H9 (cell line): ENCODE data around the gene BICD1. TPM values are rescaled to one million over a fixed set of nuclear protein-coding genes. Genes with fewer than 3 reads are reported as not detected.

Experiments
- DNase-seq: peaks from one replicate; pipeline ENCODE4 v3.0.0-alpha.2; 2017
- H2AFZ ChIP-seq: one replicate; pipeline ENCODE4 v1.6.1; 2013; ENCODE audit warnings: mild to moderate bottlenecking, low read length, control low read depth, moderate library complexity
- H2AK5ac ChIP-seq: 2 replicates; pipeline ENCODE4 v1.6.1; 2013; ENCODE audit warnings: low read length, control low read depth, mixed read lengths; ENCODE audit not compliant: insufficient read length
- H2BK120ac ChIP-seq: one replicate; pipeline ENCODE4 v1.6.1; 2013; ENCODE audit warnings: low read depth, mild to moderate bottlenecking, low read length, control low read depth, inconsistent platforms; ENCODE audit not compliant: poor library complexity, severe bottlenecking
- H2BK12ac ChIP-seq: 2 replicates; pipeline ENCODE4 v1.6.1; 2013; ENCODE audit warnings: low read length, control low read depth, mixed read lengths, low read depth; ENCODE audit not compliant: insufficient read length
- H2BK15ac ChIP-seq: 2 replicates; pipeline ENCODE4 v1.6.1; 2013; ENCODE audit warnings: low read depth, low read length, control low read depth
- H2BK20ac ChIP-seq: one replicate; pipeline ENCODE4 v1.6.1; 2013; ENCODE audit warnings: low read depth, mild to moderate bottlenecking, low read length, control low read depth, inconsistent platforms; ENCODE audit not compliant: poor library complexity, severe bottlenecking
- H2BK5ac ChIP-seq: 2 replicates; pipeline ENCODE4 v1.6.1; 2013; ENCODE audit warnings: low read length, control low read depth, mixed read lengths; ENCODE audit not compliant: insufficient read length
- H3K14ac ChIP-seq: 2 replicates; pipeline ENCODE4 v1.6.1; 2013; ENCODE audit warnings: low read length, control low read depth; ENCODE audit not compliant: insufficient read depth
- H3K18ac ChIP-seq: 2 replicates; pipeline ENCODE4 v1.6.1; 2013; ENCODE audit warnings: low read depth, mild to moderate bottlenecking, mixed read lengths, low read length, control low read depth; ENCODE audit not compliant: insufficient read length
- H3K23ac ChIP-seq: 2 replicates; pipeline ENCODE4 v1.6.1; 2013; ENCODE audit warnings: low read length, control low read depth, mixed read lengths, low read depth; ENCODE audit not compliant: insufficient read length
- H3K23me2 ChIP-seq: 2 replicates; pipeline ENCODE4 v1.6.1; 2013; ENCODE audit warnings: low read depth, mild to moderate bottlenecking, mixed read lengths, low read length, control low read depth; ENCODE audit not compliant: insufficient read length, poor library complexity, severe bottlenecking
- H3K27ac ChIP-seq: 2 replicates; pipeline ENCODE4 v1.5.1; 2013; ENCODE audit warnings: low read length, control low read depth, mixed read lengths, low read depth; ENCODE audit not compliant: insufficient read length
- H3K27me3 ChIP-seq: 2 replicates; pipeline ENCODE4 v1.6.1; 2013; ENCODE audit warnings: low read length, control low read depth, inconsistent platforms; ENCODE audit not compliant: insufficient read depth
- H3K4ac ChIP-seq: 2 replicates; pipeline ENCODE4 v1.6.1; 2013; ENCODE audit warnings: low read depth, mild to moderate bottlenecking, control low read depth, inconsistent platforms, low read length, moderate library complexity
- H3K4me1 ChIP-seq: 2 replicates; pipeline ENCODE4 v1.6.1; 2013; ENCODE audit warnings: low read length, control low read depth, inconsistent platforms; ENCODE audit not compliant: insufficient read depth
- H3K4me2 ChIP-seq: 2 replicates; pipeline ENCODE4 v1.6.1; 2013; ENCODE audit warnings: low read length, control low read depth, mixed read lengths; ENCODE audit not compliant: insufficient read length, insufficient read depth
- H3K56ac ChIP-seq: 2 replicates; pipeline ENCODE4 v1.6.1; 2013; ENCODE audit warnings: low read depth, mild to moderate bottlenecking, mixed read lengths, low read length, control low read depth; ENCODE audit not compliant: insufficient read length
- H3K79me1 ChIP-seq: 2 replicates; pipeline ENCODE4 v1.6.1; 2013; ENCODE audit warnings: low read depth, mild to moderate bottlenecking, moderate library complexity, low read length, control low read depth, inconsistent platforms; ENCODE audit not compliant: insufficient read depth, poor library complexity, severe bottlenecking
- H3K79me2 ChIP-seq: 2 replicates; pipeline ENCODE4 v1.6.1; 2013; ENCODE audit warnings: low read length, control low read depth, inconsistent platforms; ENCODE audit not compliant: insufficient read depth
- H3K9ac ChIP-seq: 2 replicates; pipeline ENCODE4 v1.6.1; 2013; ENCODE audit warnings: low read length, control low read depth, mixed read lengths; ENCODE audit not compliant: insufficient read length; ENCODE audit errors: extremely low read depth
- H3K9me3 ChIP-seq: one replicate; pipeline ENCODE4 v1.6.1; 2013; ENCODE audit warnings: low read depth, low read length, inconsistent platforms; ENCODE audit not compliant: control insufficient read depth
- H3T11ph ChIP-seq: one replicate; pipeline ENCODE4 v1.6.1; 2013; ENCODE audit warnings: mild to moderate bottlenecking, low read length, control low read depth, inconsistent platforms
- H4K20me1 ChIP-seq: one replicate; pipeline ENCODE4 v1.6.1; 2013; ENCODE audit not compliant: control insufficient read depth, insufficient read length, insufficient read depth
- H4K5ac ChIP-seq: 2 replicates; pipeline ENCODE4 v1.6.1; 2013; ENCODE audit warnings: low read depth, mild to moderate bottlenecking, mixed read lengths, low read length, control low read depth; ENCODE audit not compliant: insufficient read length
- H4K8ac ChIP-seq: replicated peaks from 2 replicates; pipeline ENCODE4 v1.6.1; 2013; ENCODE audit warnings: low read length, control low read depth, mixed read lengths, low read depth; ENCODE audit not compliant: insufficient read length
- H4K91ac ChIP-seq: 2 replicates; pipeline ENCODE4 v1.6.1; 2013; ENCODE audit warnings: low read depth, mild to moderate bottlenecking, moderate library complexity, mixed read lengths, low read length, control low read depth; ENCODE audit not compliant: insufficient read length
- H3K27ac Mint-ChIP-seq, 3 experiments: 2 replicates in 2 of 3; 3 replicates in 1 of 3; pipeline ENCODE4 v1.8.0; 2020 to 2021; ENCODE audit warnings: mixed read lengths in 3 of 3, mild to moderate bottlenecking in 1 of 3, moderate library complexity in 1 of 3
- H3K27me3 Mint-ChIP-seq: 2 replicates; pipeline ENCODE4 v1.8.0; 2021; ENCODE audit warnings: low read depth, mild to moderate bottlenecking, moderate library complexity, mixed read lengths
- H3K36me3 Mint-ChIP-seq, 3 experiments: 2 replicates in 2 of 3; 3 replicates in 1 of 3; pipeline ENCODE4 v1.8.0; 2020 to 2021; ENCODE audit warnings: low read depth in 3 of 3, mixed read lengths in 3 of 3; ENCODE audit not compliant: insufficient read depth in 1 of 3
- H3K4me1 Mint-ChIP-seq, 2 experiments: 2 replicates each; pipeline ENCODE4 v1.8.0; 2020; ENCODE audit warnings: mixed read lengths in 2 of 2
- H3K4me3 Mint-ChIP-seq, 2 experiments: 2 replicates in 1 of 2; 3 replicates in 1 of 2; pipeline ENCODE4 v1.8.0; 2020 to 2021; ENCODE audit warnings: mild to moderate bottlenecking in 2 of 2, mixed read lengths in 2 of 2, moderate library complexity in 1 of 2
- H3K9me3 Mint-ChIP-seq, 2 experiments: 2 replicates in 1 of 2; 3 replicates in 1 of 2; pipeline ENCODE4 v1.8.0; 2020; ENCODE audit warnings: mild to moderate bottlenecking in 2 of 2, mixed read lengths in 2 of 2, moderate library complexity in 1 of 2
- WGBS: extraction: QIAGEN DNeasy Blood & Tissue Kit; methylation state at CpG from one replicate; pipeline ENCODE4 v1.1.7; 2013; ENCODE audit warnings: missing lambda C conversion rate, low lambda C conversion rate, mixed read lengths; ENCODE audit not compliant: insufficient read length; ENCODE audit errors: extremely low coverage; 5-methylcytosine and 5-hydroxymethylcytosine counted together
- total RNA-seq: library from RNA; stranded (reverse); gene quantifications from 2 replicates; pipeline ENCODE4 v1.2.1, GENCODE V29; 2021
- TF ChIP-seq, protein P1 (sequence below): fragments of 200-600 bp; sonication (generic); conservative IDR thresholded peaks from 3 replicates; pipeline ENCODE4 v1.8.0; 2021; ENCODE audit warnings: antibody characterized with exemption, mild to moderate bottlenecking

The BICD1 gene
- total RNA-seq, 1 experiment from 2014 or later = 134 TPM

DNA sequence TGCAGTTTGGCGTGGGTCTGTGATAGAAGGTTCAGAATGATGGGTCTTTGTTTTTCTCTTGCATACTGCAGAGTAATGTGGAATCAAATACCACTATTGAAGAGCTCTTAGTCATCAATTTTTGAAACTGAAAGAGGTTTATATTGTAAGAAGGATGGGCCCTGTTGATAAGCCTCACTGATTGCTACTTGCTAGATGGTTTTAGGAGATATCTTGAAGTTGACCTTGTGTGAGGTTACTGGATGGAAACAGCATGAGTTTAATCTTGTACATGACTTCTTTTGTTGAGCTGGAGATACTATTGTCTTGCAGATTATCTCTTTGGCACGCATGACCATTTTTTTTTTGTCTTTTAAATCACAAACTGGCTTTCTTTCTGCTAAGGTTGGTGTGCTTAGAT is 13.8 kb downstream of the BICD1 start:
- peak; percentile 4 for DNase-seq

More for the DNA sequence above, 13.8 kb downstream of the BICD1 start:
- no peak overlapping the region for H3K18ac ChIP-seq
- no peak overlapping the region for H3K56ac ChIP-seq
- no peaks in the 10 kb centered on the region for H4K20me1 ChIP-seq
- no peak overlapping the region for H3K14ac ChIP-seq
- H3K4me3 Mint-ChIP-seq = peak overlapping the region; percentile 1 to 3; a peak in 3 of 5 replicates
- peaks cover 3% of the 10 kb centered on the region for H3K79me1 ChIP-seq
- TF ChIP-seq, protein P1, sequence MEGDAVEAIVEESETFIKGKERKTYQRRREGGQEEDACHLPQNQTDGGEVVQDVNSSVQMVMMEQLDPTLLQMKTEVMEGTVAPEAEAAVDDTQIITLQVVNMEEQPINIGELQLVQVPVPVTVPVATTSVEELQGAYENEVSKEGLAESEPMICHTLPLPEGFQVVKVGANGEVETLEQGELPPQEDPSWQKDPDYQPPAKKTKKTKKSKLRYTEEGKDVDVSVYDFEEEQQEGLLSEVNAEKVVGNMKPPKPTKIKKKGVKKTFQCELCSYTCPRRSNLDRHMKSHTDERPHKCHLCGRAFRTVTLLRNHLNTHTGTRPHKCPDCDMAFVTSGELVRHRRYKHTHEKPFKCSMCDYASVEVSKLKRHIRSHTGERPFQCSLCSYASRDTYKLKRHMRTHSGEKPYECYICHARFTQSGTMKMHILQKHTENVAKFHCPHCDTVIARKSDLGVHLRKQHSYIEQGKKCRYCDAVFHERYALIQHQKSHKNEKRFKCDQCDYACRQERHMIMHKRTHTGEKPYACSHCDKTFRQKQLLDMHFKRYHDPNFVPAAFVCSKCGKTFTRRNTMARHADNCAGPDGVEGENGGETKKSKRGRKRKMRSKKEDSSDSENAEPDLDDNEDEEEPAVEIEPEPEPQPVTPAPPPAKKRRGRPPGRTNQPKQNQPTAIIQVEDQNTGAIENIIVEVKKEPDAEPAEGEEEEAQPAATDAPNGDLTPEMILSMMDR = no peak
- H2BK120ac ChIP-seq = no peak overlapping the region
- H3T11ph ChIP-seq = no peak overlapping the region
- peaks cover 11% of the 10 kb centered on the region; the same call in 1 of the 2 replicates for H3K79me2 ChIP-seq
- no peak overlapping the region for H3K9ac ChIP-seq
- no CpG with 5 or more reads among the region's 2 CpGs for WGBS
- H4K5ac ChIP-seq = no peak overlapping the region
- no peak overlapping the region for H3K27ac ChIP-seq
- H3K23ac ChIP-seq = no peak overlapping the region
- H3K27me3 Mint-ChIP-seq = no peaks in the 10 kb centered on the region
- no peak overlapping the region for H4K8ac ChIP-seq
- H3K4me2 ChIP-seq = no peak overlapping the region
- no peak overlapping the region for H2AK5ac ChIP-seq
- H2BK5ac ChIP-seq = no peak overlapping the region
- H4K91ac ChIP-seq = no peak overlapping the region
- H3K4ac ChIP-seq = no peak overlapping the region
- H3K9me3 ChIP-seq = no peaks in the 10 kb centered on the region
- no peak overlapping the region for H2BK12ac ChIP-seq
- H3K9me3 Mint-ChIP-seq = no peaks in the 10 kb centered on the region
- H2AFZ ChIP-seq = no peak overlapping the region
- H2BK20ac ChIP-seq = no peak overlapping the region
- H3K36me3 Mint-ChIP-seq = peaks cover 0 to 18% (median 7%) of the 10 kb centered on the region in 3 experiments; a peak in 5 of 7 replicates
- peaks cover 18% of the 10 kb centered on the region for H3K4me1 ChIP-seq
- no peak overlapping the region for H2BK15ac ChIP-seq
- H3K27me3 ChIP-seq = no peaks in the 10 kb centered on the region
- H3K23me2 ChIP-seq = no peaks in the 10 kb centered on the region
- peak overlapping the region; percentile 61 to 99 (median 92); a peak in 6 of 7 replicates for H3K27ac Mint-ChIP-seq
- peaks cover 63 to 64% of the 10 kb centered on the region in 2 experiments for H3K4me1 Mint-ChIP-seq
